A549 (cell line): ENCODE measurements around the gene CFAP157.

Experiments used
- CEBPB ChIP-seq, 2 experiments: fragments of >200 bp in 1 of 2; sonication (Bioruptor Twin) in 1 of 2; formaldehyde crosslinking in 1 of 2; IDR thresholded peaks; 2 replicates each; pipeline ENCODE4 v1.6.1; 2012 to 2016
- HDAC2 ChIP-seq: fragments of 200-600 bp; sonication (generic); IDR thresholded peaks from 2 replicates; pipeline ENCODE4 v1.6.1; 2016
- PHF8 ChIP-seq: fragments of 200-600 bp; sonication (generic); IDR thresholded peaks from 2 replicates; pipeline ENCODE4 v1.6.1; 2016; ENCODE audit warnings: low read depth, mild to moderate bottlenecking, antibody characterized with exemption, moderate library complexity, borderline replicate concordance
- REST ChIP-seq: fragments of 200-600 bp; sonication (generic); IDR thresholded peaks from 2 replicates; pipeline ENCODE4 v1.6.1; 2016; ENCODE audit warnings: antibody characterized with exemption, mild to moderate bottlenecking, moderate library complexity
- RFX5 ChIP-seq: fragments of 450-650 bp; IDR thresholded peaks from 2 replicates; pipeline ENCODE4 v1.7.1; 2014; ENCODE audit warnings: antibody characterized with exemption, mild to moderate bottlenecking, moderate library complexity
- SREBF2 ChIP-seq: fragments of 450-650 bp; IDR thresholded peaks from 2 replicates; pipeline ENCODE4 v1.6.1; 2014; ENCODE audit warnings: mild to moderate bottlenecking, moderate library complexity
- TF ChIP-seq, protein P1 (sequence below): fragments of >200 bp; sonication (Bioruptor Twin); formaldehyde crosslinking; IDR thresholded peaks from 3 replicates; pipeline ENCODE4 v1.5.1; 2016
- TF ChIP-seq, protein P2 (sequence below): fragments of 450-650 bp; IDR thresholded peaks from 2 replicates; pipeline ENCODE4 v1.6.1; 2014; ENCODE audit warnings: antibody characterized with exemption

GRCh38 chr9:127714951-127715469 lies 8.2 kb downstream of the CFAP157 start:
- TF ChIP-seq, protein P1, sequence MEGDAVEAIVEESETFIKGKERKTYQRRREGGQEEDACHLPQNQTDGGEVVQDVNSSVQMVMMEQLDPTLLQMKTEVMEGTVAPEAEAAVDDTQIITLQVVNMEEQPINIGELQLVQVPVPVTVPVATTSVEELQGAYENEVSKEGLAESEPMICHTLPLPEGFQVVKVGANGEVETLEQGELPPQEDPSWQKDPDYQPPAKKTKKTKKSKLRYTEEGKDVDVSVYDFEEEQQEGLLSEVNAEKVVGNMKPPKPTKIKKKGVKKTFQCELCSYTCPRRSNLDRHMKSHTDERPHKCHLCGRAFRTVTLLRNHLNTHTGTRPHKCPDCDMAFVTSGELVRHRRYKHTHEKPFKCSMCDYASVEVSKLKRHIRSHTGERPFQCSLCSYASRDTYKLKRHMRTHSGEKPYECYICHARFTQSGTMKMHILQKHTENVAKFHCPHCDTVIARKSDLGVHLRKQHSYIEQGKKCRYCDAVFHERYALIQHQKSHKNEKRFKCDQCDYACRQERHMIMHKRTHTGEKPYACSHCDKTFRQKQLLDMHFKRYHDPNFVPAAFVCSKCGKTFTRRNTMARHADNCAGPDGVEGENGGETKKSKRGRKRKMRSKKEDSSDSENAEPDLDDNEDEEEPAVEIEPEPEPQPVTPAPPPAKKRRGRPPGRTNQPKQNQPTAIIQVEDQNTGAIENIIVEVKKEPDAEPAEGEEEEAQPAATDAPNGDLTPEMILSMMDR: no peak
- TF ChIP-seq PHF8 (no peak), RFX5 (no peak), HDAC2 (no peak), SREBF2 (no peak), REST (no peak), CEBPB (IDR thresholded peaks at IDR 0.05) (no peak)
- TF ChIP-seq, protein P2, sequence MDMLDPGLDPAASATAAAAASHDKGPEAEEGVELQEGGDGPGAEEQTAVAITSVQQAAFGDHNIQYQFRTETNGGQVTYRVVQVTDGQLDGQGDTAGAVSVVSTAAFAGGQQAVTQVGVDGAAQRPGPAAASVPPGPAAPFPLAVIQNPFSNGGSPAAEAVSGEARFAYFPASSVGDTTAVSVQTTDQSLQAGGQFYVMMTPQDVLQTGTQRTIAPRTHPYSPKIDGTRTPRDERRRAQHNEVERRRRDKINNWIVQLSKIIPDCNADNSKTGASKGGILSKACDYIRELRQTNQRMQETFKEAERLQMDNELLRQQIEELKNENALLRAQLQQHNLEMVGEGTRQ: no peak
